GM23248 (cell line): Measurements from ENCODE around the gene HMGB1. TPM values are rescaled to one million over a fixed set of nuclear protein-coding genes. Genes with fewer than 3 reads are reported as not detected.

Experiments used
- DNase-seq: peaks from one replicate; pipeline ENCODE4 v3.0.0-alpha.2; 2015
- H2AFZ ChIP-seq: fragments of 200-600 bp; sonication (generic); 2 replicates; pipeline ENCODE4 v1.6.1; 2016; ENCODE audit warnings: antibody characterized with exemption
- H3F3A ChIP-seq: fragments of 200-600 bp; sonication (generic); 2 replicates; pipeline ENCODE4 v1.6.1; 2016; ENCODE audit warnings: mild to moderate bottlenecking, antibody characterized with exemption, mixed run types; ENCODE audit not compliant: insufficient read depth
- H3K27ac ChIP-seq: fragments of 200-600 bp; sonication (generic); 2 replicates; pipeline ENCODE4 v1.5.1; 2016; ENCODE audit warnings: mild to moderate bottlenecking
- H3K27me3 ChIP-seq: fragments of 200-600 bp; sonication (generic); replicated peaks from 2 replicates; pipeline ENCODE4 v1.6.1; 2016; ENCODE audit warnings: mild to moderate bottlenecking; ENCODE audit not compliant: insufficient read depth
- H3K36me3 ChIP-seq: fragments of 200-600 bp; sonication (generic); 2 replicates; pipeline ENCODE4 v1.6.1; 2016; ENCODE audit warnings: low read depth, mild to moderate bottlenecking
- H3K4me1 ChIP-seq: fragments of 200-600 bp; sonication (generic); 2 replicates; pipeline ENCODE4 v1.6.1; 2016; ENCODE audit warnings: mild to moderate bottlenecking; ENCODE audit not compliant: insufficient read depth
- H3K4me2 ChIP-seq: fragments of 200-600 bp; sonication (generic); one replicate; pipeline ENCODE4 v1.6.1; 2016; ENCODE audit warnings: mild to moderate bottlenecking; ENCODE audit not compliant: unreplicated experiment
- H3K4me3 ChIP-seq: fragments of 200-600 bp; sonication (generic); 2 replicates; pipeline ENCODE4 v1.5.1; 2016; ENCODE audit warnings: mild to moderate bottlenecking
- H3K79me2 ChIP-seq: fragments of 200-600 bp; sonication (generic); 2 replicates; pipeline ENCODE4 v1.6.1; 2016; ENCODE audit warnings: mild to moderate bottlenecking; ENCODE audit not compliant: insufficient read depth
- H3K9ac ChIP-seq: fragments of 200-600 bp; sonication (generic); 2 replicates; pipeline ENCODE4 v1.6.1; 2016; ENCODE audit warnings: mild to moderate bottlenecking
- H3K9me2 ChIP-seq: fragments of 200-600 bp; sonication (generic); 2 replicates; pipeline ENCODE4 v1.6.1; 2016; ENCODE audit warnings: mixed run types, mild to moderate bottlenecking, moderate library complexity; ENCODE audit not compliant: insufficient read depth
- H3K9me3 ChIP-seq: fragments of 200-600 bp; sonication (generic); one replicate; pipeline ENCODE4 v1.6.1; 2017; ENCODE audit warnings: low read depth
- H4K20me1 ChIP-seq: fragments of 200-600 bp; sonication (generic); 2 replicates; pipeline ENCODE4 v1.6.0; 2016; ENCODE audit not compliant: insufficient read depth
- EZH2 ChIP-seq: fragments of 200-600 bp; sonication (generic); IDR thresholded peaks from 2 replicates; pipeline ENCODE4 v1.6.1; 2018; ENCODE audit warnings: antibody characterized with exemption, mild to moderate bottlenecking; ENCODE audit not compliant: insufficient read depth, poor library complexity, severe bottlenecking
- EZH2phosphoT487 ChIP-seq: fragments of 200-600 bp; sonication (generic); IDR thresholded peaks from 2 replicates; pipeline ENCODE4 v1.6.1; 2018; ENCODE audit warnings: antibody characterized with exemption, moderate library complexity, mild to moderate bottlenecking, low read depth; ENCODE audit not compliant: insufficient read depth
- WGBS, 2 experiments: methylation state at CpG; one replicate each; pipeline ENCODE4 v1.1.6; 2015 to 2017; ENCODE audit warnings: low lambda C conversion rate in 2 of 2, low coverage in 1 of 2; ENCODE audit errors: missing lambda C conversion rate in 2 of 2; 5-methylcytosine and 5-hydroxymethylcytosine counted together
- in situ Hi-C: fragments of 300-500 bp; cut with MboI; formaldehyde crosslinking; loops from 2 replicates; pipeline ENCODE4 v1.15.0; 2020
- polyA plus RNA-seq: library from polyadenylated mRNA; unstranded; fragments of >200 nt; fragmentation: Nextera tagmentation; extraction: Ambion mirVana; gene quantifications from 2 replicates; pipeline ENCODE4 v1.2.1, GENCODE V29; 2016
- total RNA-seq: library from RNA; depleted of rRNA; stranded (reverse); fragments of >200 nt; shearing (Covaris generic); gene quantifications from 2 replicates; pipeline ENCODE4 v1.2.3, GENCODE V29; 2014; rRNA removed

The HMGB1 gene
- total and polyA plus RNA-seq, 2 experiments from 2014 or later = 233 to 430 TPM

- peaks cover 32% of the 10 kb centered on the region for H3K4me1 ChIP-seq
- in situ Hi-C loops = no loop called here
Observed at GRCh38 chr13:30406779-30407416, 58.8 kb downstream of the HMGB1 start.

More at GRCh38 chr13:30406779-30407416, 58.8 kb downstream of the HMGB1 start:
- no peaks in the 10 kb centered on the region for H3K9me2 ChIP-seq
- no peaks in the 10 kb centered on the region for H3K27me3 ChIP-seq
- no peak overlapping the region for H3K4me2 ChIP-seq
- no peaks in the 10 kb centered on the region for H4K20me1 ChIP-seq
- WGBS, 2 experiments = 86 to 89% methylated on average over 8 of the region's 8 CpGs
- no peak overlapping the region for H3K27ac ChIP-seq
- DNase-seq = no peak
- H3K4me3 ChIP-seq = no peak overlapping the region
- no peak overlapping the region for H2AFZ ChIP-seq
- H3K79me2 ChIP-seq = no peaks in the 10 kb centered on the region
- H3K9ac ChIP-seq = no peak overlapping the region
- H3K9me3 ChIP-seq = no peaks in the 10 kb centered on the region
- H3F3A ChIP-seq = peaks cover 29% of the 10 kb centered on the region
- H3K36me3 ChIP-seq = no peaks in the 10 kb centered on the region
- no peak for TF ChIP-seq EZH2
- no peak for TF ChIP-seq EZH2phosphoT487

Other genes with a start within 250 kb of the HMGB1 start
- gene KATNAL1, start 158.4 kb downstream of the HMGB1 start, total RNA-seq = 25.8 and 34.8 TPM in 2 replicates
- gene KATNAL1, start 158.4 kb downstream of the HMGB1 start, polyA plus RNA-seq = 21.5 and 23.1 TPM in 2 replicates
- not detected in 2 replicates for gene UBE2L5, start 43.4 kb downstream of the HMGB1 start, total RNA-seq
- not detected in 2 replicates for gene UBE2L5, start 43.4 kb downstream of the HMGB1 start, polyA plus RNA-seq
- gene USPL1, start 152.0 kb upstream of the HMGB1 start, total RNA-seq = 11.0 and 13.0 TPM in 2 replicates
- 7.9 and 10.0 TPM in 2 replicates for gene USPL1, start 152.0 kb upstream of the HMGB1 start, polyA plus RNA-seq